ENCODE data around the gene C16orf74.

Gene C16orf74

DNA sequence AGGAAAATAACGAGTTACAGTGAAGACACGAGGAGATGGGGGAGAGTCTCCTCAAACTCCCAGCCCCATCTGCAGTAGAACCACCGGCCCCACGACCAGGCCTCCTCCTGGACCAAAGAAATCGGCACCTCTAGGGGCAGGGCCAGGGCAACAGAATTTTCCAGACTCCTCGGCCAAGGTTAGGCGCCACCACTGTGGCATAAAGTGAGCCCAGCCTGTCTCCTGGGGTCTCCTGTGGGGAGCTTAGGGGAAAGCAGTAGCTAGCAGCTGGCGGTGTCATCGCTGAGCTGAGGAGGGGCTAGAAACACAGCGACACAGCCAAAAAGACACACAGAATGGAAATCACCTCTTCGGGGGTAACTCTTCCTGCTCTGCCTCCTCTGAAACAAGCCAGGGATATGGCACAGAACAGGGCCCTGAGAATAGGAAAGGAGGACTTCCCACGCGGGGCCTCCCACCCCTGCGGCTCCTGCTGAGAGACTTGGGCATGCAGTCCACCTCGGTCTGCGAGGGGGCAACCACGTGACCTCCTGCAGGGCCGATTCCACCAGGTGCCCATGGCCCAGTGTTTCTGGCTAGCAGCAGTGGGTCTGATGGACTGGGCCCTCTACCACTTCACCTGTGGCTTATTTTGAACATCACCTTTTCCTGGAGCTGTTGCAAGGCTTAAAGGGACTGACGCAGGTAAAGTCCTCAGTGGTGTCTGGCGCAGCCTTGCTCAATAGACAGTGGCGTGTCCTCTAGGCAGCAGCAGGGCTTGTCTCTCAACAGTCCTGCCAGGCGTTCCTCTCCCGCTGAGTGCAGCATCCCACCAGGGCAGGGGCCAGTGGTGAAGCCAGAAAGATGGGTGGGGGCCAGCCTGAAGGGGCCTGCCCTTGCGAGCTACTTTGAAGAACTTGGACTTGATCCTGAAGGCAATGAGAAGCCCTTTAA is 55.4 kb downstream of the C16orf74 start:
- Mint-ChIP-seq H3K36me3 (no peaks in the 10 kb centered on the region), H3K4me3 (no peak overlapping the region), H3K4me1 (no peaks in the 10 kb centered on the region), H3K27me3 (peaks cover 0 to 2% of the 10 kb centered on the region in 2 donors), H3K9me3 (no peaks in the 10 kb centered on the region), H3K27ac (no peak overlapping the region)
- no peak for ATAC-seq (replicated peaks)
- DNase-seq = no peak

DNA sequence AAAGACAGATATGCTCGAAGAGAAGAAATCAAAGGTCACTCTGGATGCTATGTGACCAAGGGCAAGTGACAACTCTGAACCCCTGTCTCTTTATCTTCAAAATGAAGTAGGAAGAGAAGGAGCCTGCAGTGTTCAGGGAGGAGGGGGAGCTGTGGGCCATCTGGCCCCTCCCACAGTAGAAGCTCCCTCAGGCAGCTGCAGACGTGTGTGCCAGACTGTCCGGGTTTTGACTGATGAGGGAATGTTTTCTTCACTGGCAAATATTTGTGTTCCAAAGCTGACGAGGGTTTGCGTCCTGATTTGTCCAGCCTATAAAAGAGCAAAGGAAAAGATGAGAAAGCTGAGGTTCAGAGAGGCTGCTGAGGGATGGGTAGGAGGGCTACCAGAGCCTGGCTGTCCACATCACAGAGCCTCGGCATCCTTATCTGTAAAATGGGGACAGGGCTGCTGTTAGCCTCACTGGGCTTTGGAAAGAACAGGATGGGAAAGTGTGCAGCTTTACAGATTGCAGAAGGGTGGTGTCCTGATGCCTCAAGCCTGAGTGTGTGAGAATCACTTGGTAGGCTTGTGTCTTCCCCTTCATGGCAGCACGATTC is 60.3 kb downstream of the C16orf74 start:
- Mint-ChIP-seq H3K4me1 (peaks cover 3 to 24% of the 10 kb centered on the region in 2 donors), H3K4me3 (no peak overlapping the region), H3K9me3 (no peaks in the 10 kb centered on the region), H3K27ac (no peak overlapping the region), H3K27me3 (peaks cover 0 to 3% of the 10 kb centered on the region in 2 donors), H3K36me3 (peaks cover 4 to 5% of the 10 kb centered on the region in 2 donors)
- DNase-seq = no peak
- ATAC-seq (replicated peaks) = no peak

- Mint-ChIP-seq H3K9me3 (no peaks in the 10 kb centered on the region), H3K27ac (no peak overlapping the region), H3K36me3 (peaks cover 4 to 5% of the 10 kb centered on the region in 2 donors), H3K4me3 (no peak overlapping the region), H3K27me3 (peaks cover 0 to 3% of the 10 kb centered on the region in 2 donors), H3K4me1 (peaks cover 3 to 24% of the 10 kb centered on the region in 2 donors)
- ATAC-seq (replicated peaks) (no peak), DNase-seq (no peak)
Observed at GRCh38 chr16:85689950-85690320, 61.0 kb downstream of the C16orf74 start.

GRCh38 chr16:85689285-85689949 is 61.5 kb downstream of the C16orf74 start:
- H3K36me3 Mint-ChIP-seq = peaks cover 5% of the 10 kb centered on the region in 2 donors
- no peaks in the 10 kb centered on the region for H3K9me3 Mint-ChIP-seq
- peaks cover 3 to 24% of the 10 kb centered on the region in 2 donors for H3K4me1 Mint-ChIP-seq
- H3K27me3 Mint-ChIP-seq = peaks cover 0 to 3% of the 10 kb centered on the region in 2 donors
- DNase-seq (no peak), ATAC-seq (replicated peaks) (no peak)
- H3K4me3 Mint-ChIP-seq = peak overlapping the region; percentile 72 to 76
- no peak overlapping the region for H3K27ac Mint-ChIP-seq

GRCh38 chr16:85688586-85689284 is 62.2 kb downstream of the C16orf74 start, which contains the start of gene GINS2:
GINS2 (minus strand) TSS chr16:85688954; CDS start chr16:85688898, 56 bp downstream.
- DNase-seq (peak; percentile 87), ATAC-seq (replicated peaks) (peak; percentile 100)
- peak within 1 kb of the TSS; percentile 62 for H3K27ac Mint-ChIP-seq
- peaks cover 0 to 3% of the 10 kb centered on the region in 2 donors for H3K27me3 Mint-ChIP-seq
- peaks cover 3 to 24% of the 10 kb centered on the region in 2 donors for H3K4me1 Mint-ChIP-seq
- no peaks in the 10 kb centered on the region for H3K9me3 Mint-ChIP-seq
- peak within 1 kb of the TSS; percentile 84 to 85 for H3K4me3 Mint-ChIP-seq
- H3K36me3 Mint-ChIP-seq = peaks cover 5 to 8% of the 10 kb centered on the region in 2 donors

DNA sequence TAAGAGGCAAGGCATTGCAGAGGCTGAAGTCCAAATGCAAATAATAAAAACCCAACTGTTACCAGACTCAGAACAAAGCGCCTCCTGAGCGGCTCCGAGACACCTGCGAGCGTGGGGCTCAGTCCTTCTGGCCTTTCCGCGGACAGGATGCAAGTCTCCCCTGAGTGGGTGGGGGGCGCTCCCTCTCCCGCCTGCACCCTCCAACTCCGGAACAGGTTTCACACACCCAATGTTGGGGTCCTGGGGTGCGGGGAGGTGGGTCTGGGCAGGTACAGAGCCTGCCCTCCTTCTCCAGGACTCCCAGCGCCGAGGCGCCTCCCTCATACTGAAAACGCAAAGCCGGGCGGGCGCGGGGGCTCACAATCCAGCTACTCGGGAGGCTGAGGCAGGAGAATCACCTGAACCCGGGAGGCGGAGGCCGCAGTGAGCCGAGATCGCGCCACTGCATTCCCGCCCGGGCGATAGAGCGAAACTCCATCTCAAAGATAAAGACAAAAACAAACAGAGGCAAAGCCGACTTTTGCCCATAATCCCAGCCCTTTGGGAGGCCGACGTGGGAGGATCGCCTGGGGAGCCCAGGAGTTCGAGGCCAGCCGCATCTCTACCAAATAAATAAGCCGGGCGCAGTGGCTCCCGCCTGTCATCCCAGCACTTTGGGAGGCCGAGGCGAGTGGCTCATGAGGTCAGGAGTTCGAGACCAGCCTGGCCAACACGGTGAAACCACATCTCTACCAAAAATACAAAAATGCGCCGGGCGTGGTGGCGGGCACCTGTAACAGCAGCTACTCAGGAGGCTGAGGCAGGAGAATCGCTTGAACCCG is 63.0 kb downstream of the C16orf74 start:
- H3K27me3 Mint-ChIP-seq = peaks cover 0 to 3% of the 10 kb centered on the region in 2 donors
- peaks cover 3 to 24% of the 10 kb centered on the region in 2 donors for H3K4me1 Mint-ChIP-seq
- H3K4me3 Mint-ChIP-seq = peak overlapping the region; percentile 84 to 85
- no peaks in the 10 kb centered on the region for H3K9me3 Mint-ChIP-seq
- no peak for ATAC-seq (replicated peaks)
- peak overlapping the region; percentile 62 for H3K27ac Mint-ChIP-seq
- H3K36me3 Mint-ChIP-seq = peaks cover 5 to 16% of the 10 kb centered on the region in 2 donors
- no peak for DNase-seq

DNA sequence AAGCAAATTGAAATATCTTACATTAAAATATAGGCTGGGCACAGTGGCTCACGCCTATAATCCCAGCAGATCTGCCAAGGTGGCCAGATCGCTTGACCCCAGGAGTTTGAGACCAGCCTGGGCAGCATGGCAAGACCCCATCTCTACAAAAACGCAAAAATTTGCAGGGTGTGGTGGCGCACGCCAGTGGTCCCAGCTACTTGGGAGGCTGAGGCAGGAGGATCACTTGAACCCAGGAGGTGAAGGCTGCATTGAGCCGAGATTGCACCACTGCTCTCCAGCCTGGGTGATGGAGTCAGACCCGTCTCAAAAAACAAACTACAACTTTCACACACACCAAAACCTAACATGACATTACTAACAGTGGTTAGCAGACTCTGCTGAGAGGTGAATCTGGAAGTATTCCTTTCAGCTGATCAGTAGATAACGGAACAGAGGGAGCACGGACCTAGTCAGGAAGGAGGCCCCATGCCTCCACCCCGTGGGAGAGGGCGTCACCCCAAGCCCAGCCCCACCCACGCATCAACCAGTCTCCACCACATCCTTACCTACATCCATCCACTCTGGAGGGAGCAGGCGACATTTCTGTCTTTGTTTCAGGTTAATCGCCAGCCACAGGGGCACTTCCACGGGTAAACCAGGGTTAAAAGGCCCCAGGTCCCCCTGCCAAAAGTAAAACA is 63.8 kb downstream of the C16orf74 start:
- Mint-ChIP-seq H3K27me3 (peaks cover 0 to 3% of the 10 kb centered on the region in 2 donors), H3K9me3 (no peaks in the 10 kb centered on the region), H3K4me3 (peak overlapping the region in 1 of 2 donors; percentile 85), H3K36me3 (peaks cover 5 to 16% of the 10 kb centered on the region in 2 donors), H3K4me1 (peaks cover 3 to 24% of the 10 kb centered on the region in 2 donors), H3K27ac (no peak overlapping the region)
- no peak for DNase-seq
- ATAC-seq (replicated peaks) = no peak

DNA sequence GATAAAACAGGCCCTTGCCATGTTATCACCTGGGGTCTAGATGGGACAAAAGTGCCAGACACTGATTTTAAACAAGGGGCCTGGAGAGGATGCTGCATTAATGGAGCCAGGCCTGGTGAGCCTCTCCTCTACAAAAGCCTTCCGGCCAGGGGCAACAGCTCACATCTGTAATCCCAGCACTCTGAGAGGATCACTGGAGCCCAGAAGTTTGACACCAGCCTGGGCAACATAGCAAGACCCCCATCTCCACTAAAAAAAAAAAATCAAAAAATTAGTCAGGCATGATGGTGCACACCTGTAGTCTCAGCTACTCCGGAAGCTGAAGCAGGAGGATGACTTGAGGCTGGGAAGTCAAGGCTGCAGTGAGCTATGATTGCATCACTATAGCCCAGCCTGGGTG is 65.6 kb downstream of the C16orf74 start:
- H3K36me3 Mint-ChIP-seq = peaks cover 8 to 26% of the 10 kb centered on the region in 2 donors
- H3K27ac Mint-ChIP-seq = no peak overlapping the region
- no peaks in the 10 kb centered on the region for H3K27me3 Mint-ChIP-seq
- ATAC-seq (replicated peaks) = no peak
- peaks cover 8 to 31% of the 10 kb centered on the region in 2 donors for H3K4me1 Mint-ChIP-seq
- no peak for DNase-seq
- H3K4me3 Mint-ChIP-seq = no peak overlapping the region
- H3K9me3 Mint-ChIP-seq = no peaks in the 10 kb centered on the region

DNA sequence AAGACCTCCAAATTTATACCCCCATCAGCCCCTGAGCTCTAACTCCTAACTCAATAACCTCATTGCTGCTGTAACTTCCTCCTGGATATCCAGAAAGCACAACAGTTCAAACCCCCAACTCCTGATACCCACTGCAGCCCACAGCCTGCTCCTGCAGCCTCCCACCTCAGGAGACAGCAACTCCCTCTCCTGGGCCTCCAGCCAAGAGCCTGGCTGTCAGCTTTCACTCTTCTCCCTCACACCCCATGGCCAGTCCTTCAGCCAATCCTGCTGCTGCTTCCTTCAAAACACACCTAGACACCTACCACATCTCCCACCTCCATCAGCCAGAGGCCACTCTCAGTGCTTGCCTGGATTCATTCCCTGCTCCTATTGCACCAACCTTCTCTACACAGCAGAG is 67.5 kb downstream of the C16orf74 start:
- H3K9me3 Mint-ChIP-seq = no peaks in the 10 kb centered on the region
- ATAC-seq (replicated peaks) (no peak), DNase-seq (no peak)
- H3K4me3 Mint-ChIP-seq = no peak overlapping the region
- H3K27ac Mint-ChIP-seq = no peak overlapping the region
- H3K4me1 Mint-ChIP-seq = peaks cover 14 to 33% of the 10 kb centered on the region in 2 donors
- no peaks in the 10 kb centered on the region for H3K27me3 Mint-ChIP-seq
- peaks cover 8 to 34% of the 10 kb centered on the region in 2 donors for H3K36me3 Mint-ChIP-seq

DNA sequence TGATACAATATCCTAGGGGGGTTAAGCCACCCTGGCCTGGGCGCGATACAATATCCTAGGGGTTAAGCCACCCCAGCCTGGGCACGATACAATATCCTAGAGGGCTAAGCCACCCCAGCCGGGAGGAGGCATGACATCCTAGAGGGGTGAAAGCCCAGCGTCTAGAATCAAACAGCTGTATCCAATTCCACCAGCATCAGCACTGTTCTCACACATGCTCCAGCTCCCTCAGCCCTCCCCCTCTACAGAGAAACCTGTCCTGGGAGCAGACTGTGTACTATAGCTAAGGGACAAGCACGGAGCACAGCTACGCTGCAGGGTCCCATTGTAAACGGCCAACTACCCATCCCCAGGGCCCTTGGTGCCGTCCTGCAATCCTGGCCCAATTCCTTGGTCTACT is 68.4 kb downstream of the C16orf74 start:
- no peak overlapping the region for H3K4me3 Mint-ChIP-seq
- H3K36me3 Mint-ChIP-seq = peaks cover 8 to 34% of the 10 kb centered on the region in 2 donors
- DNase-seq (no peak), ATAC-seq (replicated peaks) (no peak)
- no peak overlapping the region for H3K27ac Mint-ChIP-seq
- no peaks in the 10 kb centered on the region for H3K9me3 Mint-ChIP-seq
- H3K4me1 Mint-ChIP-seq = peaks cover 14 to 24% of the 10 kb centered on the region in 2 donors
- no peaks in the 10 kb centered on the region for H3K27me3 Mint-ChIP-seq

DNA sequence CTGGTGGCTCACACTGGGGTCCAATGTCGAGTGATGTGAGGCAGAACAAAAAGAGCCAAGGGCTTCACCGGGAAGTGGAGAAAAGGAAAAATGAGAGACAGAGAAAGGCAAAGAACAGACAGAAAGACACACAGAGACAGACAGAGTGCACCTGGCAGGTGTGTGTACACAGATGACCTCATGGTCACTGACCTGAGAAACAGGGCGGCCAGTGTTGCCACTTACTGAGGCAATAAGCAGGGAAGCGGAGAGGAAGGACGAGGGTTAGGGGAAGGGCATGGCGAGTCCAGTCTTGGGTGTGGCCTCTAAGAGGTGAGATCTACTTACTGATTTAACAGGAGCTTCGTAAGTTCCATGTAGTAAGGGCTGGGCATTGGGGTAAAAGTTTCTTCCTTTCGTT is 69.6 kb downstream of the C16orf74 start:
- peaks cover 5 to 30% of the 10 kb centered on the region in 2 donors for H3K36me3 Mint-ChIP-seq
- H3K9me3 Mint-ChIP-seq = no peaks in the 10 kb centered on the region
- H3K27ac Mint-ChIP-seq = peak overlapping the region; percentile 56

GRCh38 chr16:85680352-85680944 is 70.4 kb downstream of the C16orf74 start:
- no peaks in the 10 kb centered on the region for H3K9me3 Mint-ChIP-seq
- peak overlapping the region in 1 of 2 donors; percentile 31 for H3K4me3 Mint-ChIP-seq
- no peaks in the 10 kb centered on the region for H3K27me3 Mint-ChIP-seq
- DNase-seq (no peak), ATAC-seq (replicated peaks) (peak in 1 of 2 donors; percentile 67)
- H3K4me1 Mint-ChIP-seq = peaks cover 11 to 13% of the 10 kb centered on the region in 2 donors
- no peak overlapping the region for H3K27ac Mint-ChIP-seq
- peaks cover 3 to 32% of the 10 kb centered on the region in 2 donors for H3K36me3 Mint-ChIP-seq

More for the DNA sequence above, 69.6 kb downstream of the C16orf74 start:
- no peak for DNase-seq
- no peak overlapping the region for H3K4me3 Mint-ChIP-seq
- ATAC-seq (replicated peaks) = no peak
- peaks cover 11 to 18% of the 10 kb centered on the region in 2 donors for H3K4me1 Mint-ChIP-seq
- H3K27me3 Mint-ChIP-seq = no peaks in the 10 kb centered on the region

Data from stimulated activated naive B cell treated with anti-CD40 and anti-IgM and Interleukin-4, amounts not matched to agents 10 μg/mL and 1 μg/mL and 100 μg/mL, for 72 hours (primary cell).